ENCODE measurements around the gene ZNF236.
"Not testable (repeated sequence)": the region's sequence is repeated elsewhere in the genome, so short reads cannot be mapped to it uniquely, and the experiment has no call there.

The ZNF236 gene

DNA sequence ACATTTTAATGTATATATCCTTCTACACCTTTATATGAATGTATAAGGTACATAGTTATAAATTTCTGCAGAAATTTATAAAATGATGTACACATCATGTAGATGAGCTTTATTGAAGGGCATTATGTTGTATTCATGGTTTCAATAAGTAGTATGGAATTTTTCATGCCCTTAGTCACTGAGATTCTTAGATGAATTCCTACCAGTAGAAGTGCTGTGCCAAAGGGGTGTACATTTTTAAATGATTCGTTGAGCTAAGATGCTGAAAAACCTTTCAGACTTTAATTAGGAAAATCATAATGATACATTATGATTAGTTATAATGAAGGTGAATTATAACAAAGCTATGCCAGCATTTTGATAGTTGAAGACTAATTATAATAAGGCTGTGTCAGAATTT lies 115.2 kb downstream of the ZNF236 start:
- H3K4me3 ChIP-seq (ENCODE audit: low read length): no peak overlapping the region
- H3K36me3 ChIP-seq (ENCODE audit: insufficient read depth, low read length): peaks cover 28% of the 10 kb centered on the region
- no peak overlapping the region for H3K4me2 ChIP-seq (ENCODE audit: low read length)
- no peaks in the 10 kb centered on the region for H3K9me3 ChIP-seq (replicated peaks; ENCODE audit: low read length)
- no peaks in the 10 kb centered on the region for H3K4me1 ChIP-seq (ENCODE audit: control insufficient read depth, insufficient read depth, low read length)
- H3K27me3 ChIP-seq (ENCODE audit: control insufficient read depth, insufficient read depth, low read length): no peaks in the 10 kb centered on the region
- no peak overlapping the region for H3K9ac ChIP-seq (ENCODE audit: low read depth, low read length)

DNA sequence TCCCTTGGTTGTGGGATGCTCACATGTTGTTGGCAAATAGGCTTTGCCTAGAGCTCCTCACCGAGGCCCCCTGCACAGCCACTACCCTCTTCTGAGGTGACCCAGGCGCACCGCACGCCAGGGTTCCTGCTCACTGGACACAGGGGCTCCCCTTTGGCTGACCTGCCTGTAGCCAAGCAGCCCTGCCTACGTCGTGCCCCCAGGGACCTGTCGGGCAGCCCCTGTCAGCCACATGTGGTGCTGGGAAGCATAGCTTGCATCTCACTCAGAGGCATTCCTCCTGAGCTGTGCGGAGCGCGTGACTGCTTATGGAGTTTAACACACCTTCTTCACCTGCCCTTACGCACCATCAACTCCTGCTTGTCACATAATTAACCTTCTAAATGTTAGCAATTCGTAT lies 116.3 kb downstream of the ZNF236 start:
- H3K27me3 ChIP-seq (ENCODE audit: control insufficient read depth, insufficient read depth, low read length): no peaks in the 10 kb centered on the region
- H3K4me1 ChIP-seq (ENCODE audit: control insufficient read depth, insufficient read depth, low read length): peaks cover 2% of the 10 kb centered on the region
- no peak overlapping the region for H3K4me2 ChIP-seq (ENCODE audit: low read length)
- H3K36me3 ChIP-seq (ENCODE audit: insufficient read depth, low read length): peaks cover 28% of the 10 kb centered on the region
- no peaks in the 10 kb centered on the region for H3K9me3 ChIP-seq (replicated peaks; ENCODE audit: low read length)
- no peak overlapping the region for H3K4me3 ChIP-seq (ENCODE audit: low read length)
- no peak overlapping the region for H3K9ac ChIP-seq (ENCODE audit: low read depth, low read length)

DNA sequence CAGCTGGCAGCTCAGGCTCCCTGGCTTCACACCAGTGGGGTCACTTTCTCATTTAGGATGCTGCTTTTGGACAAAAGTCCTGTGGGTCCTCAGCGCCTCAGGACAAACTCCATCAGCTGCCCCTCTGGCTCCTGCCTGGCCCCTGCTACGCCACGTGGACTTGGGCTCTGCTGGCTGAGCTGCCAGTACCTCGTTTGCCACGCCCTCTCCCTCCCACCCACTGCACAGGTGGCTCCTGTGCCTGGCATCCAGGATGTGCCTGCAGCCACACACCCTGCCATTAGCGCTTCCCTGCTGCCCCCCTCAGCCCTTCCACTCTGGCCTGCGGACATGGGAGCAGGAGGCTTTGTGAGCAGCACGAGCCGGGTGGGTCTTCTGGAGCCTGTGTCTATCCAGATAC lies 118.9 kb downstream of the ZNF236 start:
- Histone ChIP-seq H3K4me2 (ENCODE audit: low read length) (no peak overlapping the region), H3K9me3 (replicated peaks; ENCODE audit: low read length) (no peaks in the 10 kb centered on the region), H3K27me3 (ENCODE audit: control insufficient read depth, insufficient read depth, low read length) (no peaks in the 10 kb centered on the region), H3K4me3 (ENCODE audit: low read length) (no peak overlapping the region), H3K36me3 (ENCODE audit: insufficient read depth, low read length) (peaks cover 20% of the 10 kb centered on the region), H3K4me1 (ENCODE audit: control insufficient read depth, insufficient read depth, low read length) (peaks cover 5% of the 10 kb centered on the region), H3K9ac (ENCODE audit: low read depth, low read length) (no peak overlapping the region)

DNA sequence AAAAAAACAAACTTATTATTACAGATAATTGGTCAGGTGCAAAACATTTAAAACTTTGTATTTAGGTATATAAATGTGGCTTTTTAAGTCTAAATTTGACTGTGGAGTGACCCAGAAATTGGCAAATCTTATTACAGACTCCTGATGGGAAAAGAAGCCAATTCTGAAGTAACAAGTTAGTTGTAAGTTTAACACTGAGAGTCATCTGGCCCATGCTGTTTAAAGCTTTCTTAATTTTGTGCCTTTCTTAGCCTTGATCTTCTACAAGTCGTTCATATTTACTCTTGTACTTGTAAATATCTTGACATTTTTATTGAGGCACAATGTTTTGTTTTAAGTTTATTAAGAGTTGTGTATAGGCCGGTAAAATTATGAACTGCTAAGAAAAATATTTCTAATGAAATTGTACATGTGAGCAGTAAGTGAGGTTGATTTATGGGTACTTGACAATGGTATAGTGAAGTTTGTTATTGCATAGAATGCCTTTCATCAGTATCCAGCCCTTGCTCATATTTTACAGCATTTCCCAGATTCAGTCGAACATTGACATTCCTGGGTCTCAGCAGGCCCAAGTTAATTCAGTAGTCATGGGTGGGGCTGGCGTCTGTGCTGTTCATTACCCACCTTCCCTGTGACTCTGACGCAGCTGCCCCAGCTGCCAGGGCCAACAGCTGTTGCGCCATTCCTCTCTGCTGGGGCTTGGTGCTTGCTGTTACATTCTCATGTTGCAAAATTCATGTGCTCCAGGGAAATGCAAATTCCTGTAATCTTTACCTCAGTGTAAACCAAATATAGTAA lies 121.4 kb downstream of the ZNF236 start:
- Histone ChIP-seq H3K4me2 (ENCODE audit: low read length) (no peak overlapping the region), H3K4me3 (ENCODE audit: low read length) (no peak overlapping the region), H3K36me3 (ENCODE audit: insufficient read depth, low read length) (peaks cover 25% of the 10 kb centered on the region), H3K9me3 (replicated peaks; ENCODE audit: low read length) (no peaks in the 10 kb centered on the region), H3K9ac (ENCODE audit: low read depth, low read length) (no peak overlapping the region), H3K27me3 (ENCODE audit: control insufficient read depth, insufficient read depth, low read length) (no peaks in the 10 kb centered on the region), H3K4me1 (ENCODE audit: control insufficient read depth, insufficient read depth, low read length) (peaks cover 5% of the 10 kb centered on the region)

DNA sequence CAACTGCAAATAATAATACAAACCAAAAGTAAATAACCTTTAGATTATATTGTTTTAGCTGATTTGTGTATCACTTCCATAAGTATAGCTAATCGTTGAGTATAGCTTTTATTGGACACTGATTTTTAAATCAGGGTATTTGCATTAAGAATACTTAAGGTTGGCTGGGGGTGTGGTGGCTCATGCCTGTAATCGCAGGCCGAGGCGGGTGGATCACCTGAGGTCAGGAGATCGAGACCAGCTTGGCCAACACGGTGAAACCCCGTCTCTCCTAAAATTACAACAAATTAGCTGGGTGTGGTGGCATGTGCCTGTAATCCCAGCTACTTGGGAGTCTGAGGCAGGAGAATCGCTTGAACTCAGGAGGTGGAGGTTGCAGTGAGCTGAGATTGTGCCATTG lies 122.0 kb downstream of the ZNF236 start:
- H3K4me3 ChIP-seq (ENCODE audit: low read length); H3K27me3 ChIP-seq (ENCODE audit: control insufficient read depth, insufficient read depth, low read length); H3K4me2 ChIP-seq (ENCODE audit: low read length); H3K9ac ChIP-seq (ENCODE audit: low read depth, low read length); H3K9me3 ChIP-seq (replicated peaks; ENCODE audit: low read length); H3K4me1 ChIP-seq (ENCODE audit: control insufficient read depth, insufficient read depth, low read length): not testable (repeated sequence)
- H3K36me3 ChIP-seq (ENCODE audit: insufficient read depth, low read length): peaks cover 24% of the 10 kb centered on the region

DNA sequence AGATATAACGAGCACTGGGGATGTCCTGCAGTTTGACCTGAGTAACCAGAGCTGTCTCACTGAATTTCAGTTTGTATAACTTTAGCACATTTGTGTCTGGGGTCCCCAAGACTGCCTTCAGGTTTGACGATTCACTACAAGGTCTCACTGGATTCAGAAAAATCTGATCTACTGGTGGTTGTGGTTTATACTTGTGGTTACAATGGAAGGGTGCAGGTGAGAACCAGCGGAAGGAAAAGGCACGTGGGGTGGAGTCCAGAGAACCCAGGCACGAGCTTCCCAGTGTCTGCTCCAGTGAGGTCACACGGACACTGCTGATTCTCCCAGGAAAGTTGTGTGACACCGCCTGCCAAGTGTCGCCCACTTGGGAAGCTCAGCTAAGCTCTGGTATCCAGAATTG lies 126.0 kb downstream of the ZNF236 start:
- Histone ChIP-seq H3K4me3 (ENCODE audit: low read length) (no peak overlapping the region), H3K4me1 (ENCODE audit: control insufficient read depth, insufficient read depth, low read length) (peaks cover 5% of the 10 kb centered on the region), H3K9ac (ENCODE audit: low read depth, low read length) (no peak overlapping the region), H3K4me2 (ENCODE audit: low read length) (no peak overlapping the region), H3K9me3 (replicated peaks; ENCODE audit: low read length) (no peaks in the 10 kb centered on the region), H3K36me3 (ENCODE audit: insufficient read depth, low read length) (peaks cover 32% of the 10 kb centered on the region), H3K27me3 (ENCODE audit: control insufficient read depth, insufficient read depth, low read length) (no peaks in the 10 kb centered on the region)

DNA sequence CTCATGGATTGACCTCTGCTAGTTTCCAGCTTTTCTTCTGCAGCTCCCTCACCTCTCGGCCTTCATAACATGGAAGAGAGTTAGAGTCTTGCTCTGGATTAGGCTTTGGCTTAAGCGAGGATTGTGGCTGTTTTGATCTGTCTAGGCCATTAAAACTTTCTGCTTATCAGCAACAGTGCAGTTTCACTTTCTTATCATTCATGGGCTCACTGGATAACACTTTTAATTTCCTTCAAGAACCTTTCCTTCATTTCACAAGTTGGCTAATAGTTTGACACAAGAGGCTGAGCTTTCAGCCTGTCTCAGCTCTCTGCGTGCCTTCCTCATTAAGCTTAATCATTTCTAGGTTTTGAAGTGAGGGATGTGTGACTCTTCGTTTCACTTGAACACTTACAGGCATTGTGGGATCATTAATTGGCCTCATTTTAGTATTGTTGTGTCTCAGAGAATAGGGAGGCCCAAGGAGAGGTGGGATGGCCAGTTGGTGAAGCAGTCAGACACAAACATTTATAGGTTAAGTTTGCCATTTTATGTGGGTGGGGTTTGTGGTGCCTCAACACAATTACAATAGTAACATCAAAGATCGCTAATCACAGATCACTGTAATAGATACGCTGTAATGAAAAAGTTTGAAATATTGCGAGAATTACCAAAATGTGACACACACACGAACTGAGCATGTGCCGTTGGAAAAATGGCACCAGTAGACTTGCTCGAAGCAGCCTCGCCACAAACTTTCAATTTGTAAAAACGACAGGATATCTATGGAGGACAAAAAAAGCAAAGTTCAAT lies 129.3 kb downstream of the ZNF236 start:
- no peaks in the 10 kb centered on the region for H3K27me3 ChIP-seq (ENCODE audit: control insufficient read depth, insufficient read depth, low read length)
- peaks cover 43% of the 10 kb centered on the region for H3K36me3 ChIP-seq (ENCODE audit: insufficient read depth, low read length)
- H3K9ac ChIP-seq (ENCODE audit: low read depth, low read length): no peak overlapping the region
- no peak overlapping the region for H3K4me3 ChIP-seq (ENCODE audit: low read length)
- no peaks in the 10 kb centered on the region for H3K4me1 ChIP-seq (ENCODE audit: control insufficient read depth, insufficient read depth, low read length)
- no peaks in the 10 kb centered on the region for H3K9me3 ChIP-seq (replicated peaks; ENCODE audit: low read length)
- no peak overlapping the region for H3K4me2 ChIP-seq (ENCODE audit: low read length)

DNA sequence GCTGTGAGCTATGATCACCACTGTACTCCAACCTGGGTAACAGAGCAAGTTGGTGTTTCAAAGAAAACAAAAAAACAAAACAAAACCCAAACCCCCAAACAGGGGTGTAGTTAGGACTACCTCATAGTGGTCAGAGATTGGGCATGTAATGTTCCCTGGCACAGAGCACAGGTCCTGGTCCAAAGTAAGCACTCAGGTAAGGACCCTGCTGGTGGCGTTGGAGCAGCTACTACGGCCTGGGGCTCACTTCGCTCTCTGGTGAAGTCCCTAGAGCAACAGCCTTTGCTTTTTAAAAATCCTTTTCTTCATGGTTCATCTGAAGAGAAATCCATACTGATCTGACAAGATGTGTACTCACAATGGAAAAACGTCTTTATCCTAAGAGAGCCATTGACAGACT lies 130.4 kb downstream of the ZNF236 start:
- H3K4me2 ChIP-seq (ENCODE audit: low read length): no peak overlapping the region
- no peaks in the 10 kb centered on the region for H3K9me3 ChIP-seq (replicated peaks; ENCODE audit: low read length)

DNA sequence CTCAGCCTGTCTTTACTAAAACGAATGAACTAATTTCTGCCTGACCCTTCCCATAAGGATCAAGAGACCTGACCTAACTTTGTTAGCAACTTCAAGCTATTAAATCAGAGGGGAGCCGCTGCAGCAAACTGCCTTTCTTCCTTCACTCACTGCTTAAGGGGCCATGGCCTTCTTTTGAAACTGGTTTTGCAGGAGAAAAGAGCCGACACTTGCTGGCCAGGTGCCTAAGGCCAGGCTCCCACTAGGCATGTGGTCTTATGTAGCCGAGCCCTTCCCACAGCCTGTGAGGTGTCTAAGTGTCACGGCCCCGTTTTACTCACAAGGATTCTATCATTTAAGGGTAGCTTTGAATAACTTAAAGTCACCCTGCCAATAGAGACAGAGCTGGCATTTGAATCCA lies 130.8 kb downstream of the ZNF236 start:
- peaks cover 51% of the 10 kb centered on the region for H3K36me3 ChIP-seq (ENCODE audit: insufficient read depth, low read length)
- H3K27me3 ChIP-seq (ENCODE audit: control insufficient read depth, insufficient read depth, low read length): no peaks in the 10 kb centered on the region
- no peak overlapping the region for H3K4me3 ChIP-seq (ENCODE audit: low read length)
- H3K9me3 ChIP-seq (replicated peaks; ENCODE audit: low read length): no peaks in the 10 kb centered on the region
- no peak overlapping the region for H3K4me2 ChIP-seq (ENCODE audit: low read length)
- no peak overlapping the region for H3K9ac ChIP-seq (ENCODE audit: low read depth, low read length)
- no peaks in the 10 kb centered on the region for H3K4me1 ChIP-seq (ENCODE audit: control insufficient read depth, insufficient read depth, low read length)

More for the DNA sequence above, 130.4 kb downstream of the ZNF236 start:
- no peaks in the 10 kb centered on the region for H3K4me1 ChIP-seq (ENCODE audit: control insufficient read depth, insufficient read depth, low read length)
- no peaks in the 10 kb centered on the region for H3K27me3 ChIP-seq (ENCODE audit: control insufficient read depth, insufficient read depth, low read length)
- H3K36me3 ChIP-seq (ENCODE audit: insufficient read depth, low read length): peaks cover 49% of the 10 kb centered on the region
- no peak overlapping the region for H3K9ac ChIP-seq (ENCODE audit: low read depth, low read length)
- H3K4me3 ChIP-seq (ENCODE audit: low read length): no peak overlapping the region

DNA sequence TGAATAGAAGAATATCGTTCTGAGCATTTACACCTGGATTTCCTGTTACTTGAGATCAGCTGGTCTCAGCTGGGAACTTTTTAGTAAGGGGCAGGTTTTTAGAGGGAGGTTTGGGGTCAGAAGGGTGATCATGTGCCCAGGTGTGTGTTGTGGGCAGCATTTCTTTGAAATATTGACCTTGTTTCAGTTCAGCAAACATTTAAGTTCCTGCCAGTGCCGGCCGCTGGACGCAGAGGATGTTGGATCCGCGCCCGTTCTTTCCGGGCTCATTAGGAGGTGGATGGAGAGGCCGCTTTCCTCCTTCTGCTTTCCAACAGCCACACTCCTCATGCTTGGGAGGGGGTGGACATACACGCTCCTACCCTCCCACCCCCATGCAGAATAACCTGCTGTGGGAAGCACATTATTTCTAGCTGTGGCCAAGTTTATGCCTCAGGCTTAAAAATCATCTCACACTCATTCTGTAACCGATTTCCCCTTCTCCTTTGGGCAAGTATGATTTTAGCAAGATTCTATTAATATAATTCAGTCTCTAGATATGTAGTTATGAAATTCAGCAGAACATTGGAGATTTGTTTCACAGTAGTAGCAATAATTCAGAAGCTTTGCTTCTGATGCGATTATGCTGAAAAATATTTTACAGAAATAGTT lies 131.4 kb downstream of the ZNF236 start:
- Histone ChIP-seq H3K9me3 (replicated peaks; ENCODE audit: low read length) (no peaks in the 10 kb centered on the region), H3K4me1 (ENCODE audit: control insufficient read depth, insufficient read depth, low read length) (no peaks in the 10 kb centered on the region), H3K36me3 (ENCODE audit: insufficient read depth, low read length) (peaks cover 51% of the 10 kb centered on the region), H3K27me3 (ENCODE audit: control insufficient read depth, insufficient read depth, low read length) (no peaks in the 10 kb centered on the region), H3K4me3 (ENCODE audit: low read length) (no peak overlapping the region), H3K9ac (ENCODE audit: low read depth, low read length) (no peak overlapping the region), H3K4me2 (ENCODE audit: low read length) (no peak overlapping the region)

DNA sequence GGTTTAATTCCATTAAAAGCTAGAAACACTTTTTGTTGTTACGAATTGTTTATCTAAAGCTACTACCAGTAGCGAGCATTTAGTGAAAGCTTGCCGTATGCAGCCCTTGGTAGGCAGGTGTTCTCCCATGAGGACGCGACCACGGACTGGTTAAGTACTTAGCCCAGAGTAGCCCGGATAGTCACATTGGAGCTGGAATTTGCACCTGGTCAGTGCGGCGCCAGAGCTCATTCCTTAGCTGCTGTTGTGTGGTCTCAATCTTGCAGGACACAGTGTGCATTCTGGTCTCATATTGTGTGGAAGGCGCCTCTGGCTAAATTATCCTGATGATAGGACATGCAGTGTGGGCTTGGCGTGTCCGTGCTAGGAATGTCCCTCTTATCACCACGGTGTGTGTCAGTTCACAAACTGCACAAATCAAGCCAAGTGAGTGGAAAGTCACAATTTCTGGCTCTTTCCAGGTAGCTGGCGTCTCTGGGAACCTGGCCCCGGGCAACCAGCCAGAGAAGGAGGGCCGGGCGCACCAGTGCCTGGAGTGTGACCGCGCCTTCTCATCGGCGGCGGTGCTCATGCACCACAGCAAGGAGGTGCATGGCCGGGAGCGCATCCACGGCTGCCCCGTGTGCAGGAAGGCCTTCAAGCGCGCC lies 133.3 kb downstream of the ZNF236 start:
- no peak overlapping the region for H3K4me2 ChIP-seq (ENCODE audit: low read length)
- H3K4me3 ChIP-seq (ENCODE audit: low read length): no peak overlapping the region
- H3K27me3 ChIP-seq (ENCODE audit: control insufficient read depth, insufficient read depth, low read length): no peaks in the 10 kb centered on the region
- H3K36me3 ChIP-seq (ENCODE audit: insufficient read depth, low read length): peaks cover 63% of the 10 kb centered on the region
- no peaks in the 10 kb centered on the region for H3K4me1 ChIP-seq (ENCODE audit: control insufficient read depth, insufficient read depth, low read length)
- no peak overlapping the region for H3K9ac ChIP-seq (ENCODE audit: low read depth, low read length)
- no peaks in the 10 kb centered on the region for H3K9me3 ChIP-seq (replicated peaks; ENCODE audit: low read length)
